ENCODE measurements around the gene MAF. TPM values are rescaled to one million over a fixed set of nuclear protein-coding genes. Genes with fewer than 3 reads are reported as not detected.

Gene MAF
- total and polyA plus RNA-seq, 2 experiments from 2014 or later, result 0.91 to 2.5 TPM

DNA sequence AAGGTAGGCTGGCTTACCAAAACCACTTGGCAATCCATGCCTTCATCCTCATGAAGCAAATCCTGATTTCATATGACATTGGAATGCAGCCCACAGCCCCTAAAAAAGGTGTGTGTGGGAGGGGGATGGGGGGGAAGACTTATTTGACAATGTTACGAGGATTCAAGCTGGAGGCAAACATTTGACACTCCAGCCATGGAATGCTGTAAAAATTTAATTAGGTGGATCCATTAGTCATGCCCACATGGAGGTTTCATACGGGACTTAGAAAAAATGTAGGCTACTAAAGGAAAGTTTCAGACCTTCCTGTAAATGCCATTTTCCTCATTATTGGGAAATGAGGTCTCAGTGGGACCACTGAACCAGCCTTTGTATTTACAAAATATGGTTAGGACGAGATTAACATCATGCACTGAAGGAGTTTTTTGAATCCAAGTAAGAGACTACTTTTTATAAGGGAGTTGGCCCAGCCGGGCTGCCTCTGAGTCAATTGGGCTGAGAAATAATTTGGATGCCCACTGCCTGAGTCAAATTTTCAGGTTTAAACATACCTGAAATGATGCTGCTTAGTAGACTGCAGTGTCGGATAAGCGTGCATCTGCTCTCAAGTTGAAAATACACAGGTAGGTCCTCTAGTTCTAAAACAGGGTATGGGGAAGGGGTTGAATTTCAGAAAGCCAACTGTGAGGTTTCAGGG, 44.6 kb upstream of the MAF start:
- no peaks in the 10 kb centered on the region for H3K4me1 ChIP-seq (ENCODE audit: insufficient read depth)

More for the DNA sequence above, 44.6 kb upstream of the MAF start:
- no peak overlapping the region for H3K4me3 Mint-ChIP-seq
- no peaks in the 10 kb centered on the region for H3K9me3 Mint-ChIP-seq
- no peak overlapping the region for H3K27ac ChIP-seq (ENCODE audit: low read depth)
- H3K4me2 ChIP-seq, result no peak overlapping the region
- ATAC-seq, result no peak
- no peaks in the 10 kb centered on the region for H3K36me3 Mint-ChIP-seq (ENCODE audit: low read depth)
- no peaks in the 10 kb centered on the region for H3K36me3 ChIP-seq (ENCODE audit: insufficient read depth)
- no peaks in the 10 kb centered on the region for H4K20me1 ChIP-seq (replicated peaks; ENCODE audit: insufficient read depth)
- no peaks in the 10 kb centered on the region for H3K79me2 ChIP-seq (replicated peaks; ENCODE audit: insufficient read depth)
- no peaks in the 10 kb centered on the region for H3K4me1 Mint-ChIP-seq
- peaks cover 14% of the 10 kb centered on the region for H3K9me2 ChIP-seq (ENCODE audit: insufficient read depth)
- H3K4me3 ChIP-seq, result no peak overlapping the region
- peaks cover 2% of the 10 kb centered on the region for H3K27me3 Mint-ChIP-seq (ENCODE audit: insufficient read depth, low read depth, poor library complexity)
- H3K27ac Mint-ChIP-seq, result no peak overlapping the region
- TF ChIP-seq POLR2AphosphoS5 (IDR thresholded peaks at IDR 0.05; ENCODE audit: low read depth) (no peak), JUNB (IDR thresholded peaks at IDR 0.05; ENCODE audit: unreplicated experiment) (no peak), EZH2phosphoT487 (IDR thresholded peaks at IDR 0.05; ENCODE audit: unreplicated experiment) (no peak), ZNF331 (CRISPR knock-in tag; IDR thresholded peaks at IDR 0.05; ENCODE audit: low read depth) (no peak), NANOG (IDR thresholded peaks at IDR 0.05; ENCODE audit: borderline replicate concordance) (no peak), ZNF114 (CRISPR knock-in tag; IDR thresholded peaks at IDR 0.05) (no peak), CREB1 (CRISPR knock-in tag; IDR thresholded peaks at IDR 0.05; ENCODE audit: low read depth) (no peak), STAT1 (IDR thresholded peaks at IDR 0.05; ENCODE audit: unreplicated experiment) (no peak)
- TF ChIP-seq, protein P1, sequence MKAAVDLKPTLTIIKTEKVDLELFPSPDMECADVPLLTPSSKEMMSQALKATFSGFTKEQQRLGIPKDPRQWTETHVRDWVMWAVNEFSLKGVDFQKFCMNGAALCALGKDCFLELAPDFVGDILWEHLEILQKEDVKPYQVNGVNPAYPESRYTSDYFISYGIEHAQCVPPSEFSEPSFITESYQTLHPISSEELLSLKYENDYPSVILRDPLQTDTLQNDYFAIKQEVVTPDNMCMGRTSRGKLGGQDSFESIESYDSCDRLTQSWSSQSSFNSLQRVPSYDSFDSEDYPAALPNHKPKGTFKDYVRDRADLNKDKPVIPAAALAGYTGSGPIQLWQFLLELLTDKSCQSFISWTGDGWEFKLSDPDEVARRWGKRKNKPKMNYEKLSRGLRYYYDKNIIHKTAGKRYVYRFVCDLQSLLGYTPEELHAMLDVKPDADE (IDR thresholded peaks at IDR 0.05), result no peak
- TF ChIP-seq, protein P2, sequence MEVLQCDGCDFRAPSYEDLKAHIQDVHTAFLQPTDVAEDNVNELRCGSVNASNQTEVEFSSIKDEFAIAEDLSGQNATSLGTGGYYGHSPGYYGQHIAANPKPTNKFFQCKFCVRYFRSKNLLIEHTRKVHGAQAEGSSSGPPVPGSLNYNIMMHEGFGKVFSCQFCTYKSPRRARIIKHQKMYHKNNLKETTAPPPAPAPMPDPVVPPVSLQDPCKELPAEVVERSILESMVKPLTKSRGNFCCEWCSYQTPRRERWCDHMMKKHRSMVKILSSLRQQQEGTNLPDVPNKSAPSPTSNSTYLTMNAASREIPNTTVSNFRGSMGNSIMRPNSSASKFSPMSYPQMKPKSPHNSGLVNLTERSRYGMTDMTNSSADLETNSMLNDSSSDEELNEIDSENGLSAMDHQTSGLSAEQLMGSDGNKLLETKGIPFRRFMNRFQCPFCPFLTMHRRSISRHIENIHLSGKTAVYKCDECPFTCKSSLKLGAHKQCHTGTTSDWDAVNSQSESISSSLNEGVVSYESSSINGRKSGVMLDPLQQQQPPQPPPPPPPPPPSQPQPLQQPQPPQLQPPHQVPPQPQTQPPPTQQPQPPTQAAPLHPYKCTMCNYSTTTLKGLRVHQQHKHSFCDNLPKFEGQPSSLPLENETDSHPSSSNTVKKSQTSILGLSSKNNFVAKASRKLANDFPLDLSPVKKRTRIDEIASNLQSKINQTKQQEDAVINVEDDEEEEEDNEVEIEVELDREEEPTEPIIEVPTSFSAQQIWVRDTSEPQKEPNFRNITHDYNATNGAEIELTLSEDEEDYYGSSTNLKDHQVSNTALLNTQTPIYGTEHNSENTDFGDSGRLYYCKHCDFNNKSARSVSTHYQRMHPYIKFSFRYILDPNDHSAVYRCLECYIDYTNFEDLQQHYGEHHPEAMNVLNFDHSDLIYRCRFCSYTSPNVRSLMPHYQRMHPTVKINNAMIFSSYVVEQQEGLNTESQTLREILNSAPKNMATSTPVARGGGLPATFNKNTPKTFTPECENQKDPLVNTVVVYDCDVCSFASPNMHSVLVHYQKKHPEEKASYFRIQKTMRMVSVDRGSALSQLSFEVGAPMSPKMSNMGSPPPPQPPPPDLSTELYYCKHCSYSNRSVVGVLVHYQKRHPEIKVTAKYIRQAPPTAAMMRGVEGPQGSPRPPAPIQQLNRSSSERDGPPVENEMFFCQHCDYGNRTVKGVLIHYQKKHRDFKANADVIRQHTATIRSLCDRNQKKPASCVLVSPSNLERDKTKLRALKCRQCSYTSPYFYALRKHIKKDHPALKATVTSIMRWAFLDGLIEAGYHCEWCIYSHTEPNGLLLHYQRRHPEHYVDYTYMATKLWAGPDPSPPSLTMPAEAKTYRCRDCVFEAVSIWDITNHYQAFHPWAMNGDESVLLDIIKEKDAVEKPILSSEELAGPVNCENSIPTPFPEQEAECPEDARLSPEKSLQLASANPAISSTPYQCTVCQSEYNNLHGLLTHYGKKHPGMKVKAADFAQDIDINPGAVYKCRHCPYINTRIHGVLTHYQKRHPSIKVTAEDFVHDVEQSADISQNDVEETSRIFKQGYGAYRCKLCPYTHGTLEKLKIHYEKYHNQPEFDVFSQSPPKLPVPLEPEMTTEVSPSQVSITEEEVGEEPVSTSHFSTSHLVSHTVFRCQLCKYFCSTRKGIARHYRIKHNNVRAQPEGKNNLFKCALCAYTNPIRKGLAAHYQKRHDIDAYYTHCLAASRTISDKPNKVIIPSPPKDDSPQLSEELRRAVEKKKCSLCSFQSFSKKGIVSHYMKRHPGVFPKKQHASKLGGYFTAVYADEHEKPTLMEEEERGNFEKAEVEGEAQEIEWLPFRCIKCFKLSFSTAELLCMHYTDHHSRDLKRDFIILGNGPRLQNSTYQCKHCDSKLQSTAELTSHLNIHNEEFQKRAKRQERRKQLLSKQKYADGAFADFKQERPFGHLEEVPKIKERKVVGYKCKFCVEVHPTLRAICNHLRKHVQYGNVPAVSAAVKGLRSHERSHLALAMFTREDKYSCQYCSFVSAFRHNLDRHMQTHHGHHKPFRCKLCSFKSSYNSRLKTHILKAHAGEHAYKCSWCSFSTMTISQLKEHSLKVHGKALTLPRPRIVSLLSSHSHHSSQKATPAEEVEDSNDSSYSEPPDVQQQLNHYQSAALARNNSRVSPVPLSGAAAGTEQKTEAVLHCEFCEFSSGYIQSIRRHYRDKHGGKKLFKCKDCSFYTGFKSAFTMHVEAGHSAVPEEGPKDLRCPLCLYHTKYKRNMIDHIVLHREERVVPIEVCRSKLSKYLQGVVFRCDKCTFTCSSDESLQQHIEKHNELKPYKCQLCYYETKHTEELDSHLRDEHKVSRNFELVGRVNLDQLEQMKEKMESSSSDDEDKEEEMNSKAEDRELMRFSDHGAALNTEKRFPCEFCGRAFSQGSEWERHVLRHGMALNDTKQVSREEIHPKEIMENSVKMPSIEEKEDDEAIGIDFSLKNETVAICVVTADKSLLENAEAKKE (CRISPR knock-in tag; IDR thresholded peaks at IDR 0.05), result no peak
- TF ChIP-seq, protein P3, sequence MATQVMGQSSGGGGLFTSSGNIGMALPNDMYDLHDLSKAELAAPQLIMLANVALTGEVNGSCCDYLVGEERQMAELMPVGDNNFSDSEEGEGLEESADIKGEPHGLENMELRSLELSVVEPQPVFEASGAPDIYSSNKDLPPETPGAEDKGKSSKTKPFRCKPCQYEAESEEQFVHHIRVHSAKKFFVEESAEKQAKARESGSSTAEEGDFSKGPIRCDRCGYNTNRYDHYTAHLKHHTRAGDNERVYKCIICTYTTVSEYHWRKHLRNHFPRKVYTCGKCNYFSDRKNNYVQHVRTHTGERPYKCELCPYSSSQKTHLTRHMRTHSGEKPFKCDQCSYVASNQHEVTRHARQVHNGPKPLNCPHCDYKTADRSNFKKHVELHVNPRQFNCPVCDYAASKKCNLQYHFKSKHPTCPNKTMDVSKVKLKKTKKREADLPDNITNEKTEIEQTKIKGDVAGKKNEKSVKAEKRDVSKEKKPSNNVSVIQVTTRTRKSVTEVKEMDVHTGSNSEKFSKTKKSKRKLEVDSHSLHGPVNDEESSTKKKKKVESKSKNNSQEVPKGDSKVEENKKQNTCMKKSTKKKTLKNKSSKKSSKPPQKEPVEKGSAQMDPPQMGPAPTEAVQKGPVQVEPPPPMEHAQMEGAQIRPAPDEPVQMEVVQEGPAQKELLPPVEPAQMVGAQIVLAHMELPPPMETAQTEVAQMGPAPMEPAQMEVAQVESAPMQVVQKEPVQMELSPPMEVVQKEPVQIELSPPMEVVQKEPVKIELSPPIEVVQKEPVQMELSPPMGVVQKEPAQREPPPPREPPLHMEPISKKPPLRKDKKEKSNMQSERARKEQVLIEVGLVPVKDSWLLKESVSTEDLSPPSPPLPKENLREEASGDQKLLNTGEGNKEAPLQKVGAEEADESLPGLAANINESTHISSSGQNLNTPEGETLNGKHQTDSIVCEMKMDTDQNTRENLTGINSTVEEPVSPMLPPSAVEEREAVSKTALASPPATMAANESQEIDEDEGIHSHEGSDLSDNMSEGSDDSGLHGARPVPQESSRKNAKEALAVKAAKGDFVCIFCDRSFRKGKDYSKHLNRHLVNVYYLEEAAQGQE (IDR thresholded peaks at IDR 0.05; ENCODE audit: unreplicated experiment), result no peak
- TF ChIP-seq, protein P4, sequence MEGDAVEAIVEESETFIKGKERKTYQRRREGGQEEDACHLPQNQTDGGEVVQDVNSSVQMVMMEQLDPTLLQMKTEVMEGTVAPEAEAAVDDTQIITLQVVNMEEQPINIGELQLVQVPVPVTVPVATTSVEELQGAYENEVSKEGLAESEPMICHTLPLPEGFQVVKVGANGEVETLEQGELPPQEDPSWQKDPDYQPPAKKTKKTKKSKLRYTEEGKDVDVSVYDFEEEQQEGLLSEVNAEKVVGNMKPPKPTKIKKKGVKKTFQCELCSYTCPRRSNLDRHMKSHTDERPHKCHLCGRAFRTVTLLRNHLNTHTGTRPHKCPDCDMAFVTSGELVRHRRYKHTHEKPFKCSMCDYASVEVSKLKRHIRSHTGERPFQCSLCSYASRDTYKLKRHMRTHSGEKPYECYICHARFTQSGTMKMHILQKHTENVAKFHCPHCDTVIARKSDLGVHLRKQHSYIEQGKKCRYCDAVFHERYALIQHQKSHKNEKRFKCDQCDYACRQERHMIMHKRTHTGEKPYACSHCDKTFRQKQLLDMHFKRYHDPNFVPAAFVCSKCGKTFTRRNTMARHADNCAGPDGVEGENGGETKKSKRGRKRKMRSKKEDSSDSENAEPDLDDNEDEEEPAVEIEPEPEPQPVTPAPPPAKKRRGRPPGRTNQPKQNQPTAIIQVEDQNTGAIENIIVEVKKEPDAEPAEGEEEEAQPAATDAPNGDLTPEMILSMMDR (conservative IDR thresholded peaks at IDR 0.05; ENCODE audit: low read depth in 2 of 2), result no peak
- no peaks in the 10 kb centered on the region for H3F3A ChIP-seq (replicated peaks; ENCODE audit: low read depth)
- no peak for DNase-seq (ENCODE audit: low spot score)
- no peaks in the 10 kb centered on the region for H3K27me3 ChIP-seq (ENCODE audit: insufficient read depth)
- H2AFZ ChIP-seq, result no peak overlapping the region

All from GM23338 (cell line).